ENCODE data around the gene EFL1.

GRCh38 chr15:82306791-82307713, 44.5 kb upstream of the EFL1 start:
- TF ChIP-seq CTCF (IDR thresholded peaks at IDR 0.05): no peak
- no peak for TF ChIP-seq POLR2A (IDR thresholded peaks at IDR 0.05)
- TF ChIP-seq POLR2AphosphoS5 (IDR thresholded peaks at IDR 0.05): no peak
